Measurements from ENCODE around the gene SMNDC1. TPM values are rescaled to one million over a fixed set of nuclear protein-coding genes. Genes with fewer than 3 reads are reported as not detected.
"Not testable (repeated sequence)": the region's sequence is repeated elsewhere in the genome, so short reads cannot be mapped to it uniquely, and the experiment has no call there.

SMNDC1 gene
- polyA plus RNA-seq (2014; cell fraction: cytosol; rRNA removed) = 9.5 and 10.3 TPM in 2 replicates
- 16.1 and 25.1 TPM in 2 replicates for polyA plus RNA-seq (2014; cell fraction: nucleus; rRNA removed)

DNA sequence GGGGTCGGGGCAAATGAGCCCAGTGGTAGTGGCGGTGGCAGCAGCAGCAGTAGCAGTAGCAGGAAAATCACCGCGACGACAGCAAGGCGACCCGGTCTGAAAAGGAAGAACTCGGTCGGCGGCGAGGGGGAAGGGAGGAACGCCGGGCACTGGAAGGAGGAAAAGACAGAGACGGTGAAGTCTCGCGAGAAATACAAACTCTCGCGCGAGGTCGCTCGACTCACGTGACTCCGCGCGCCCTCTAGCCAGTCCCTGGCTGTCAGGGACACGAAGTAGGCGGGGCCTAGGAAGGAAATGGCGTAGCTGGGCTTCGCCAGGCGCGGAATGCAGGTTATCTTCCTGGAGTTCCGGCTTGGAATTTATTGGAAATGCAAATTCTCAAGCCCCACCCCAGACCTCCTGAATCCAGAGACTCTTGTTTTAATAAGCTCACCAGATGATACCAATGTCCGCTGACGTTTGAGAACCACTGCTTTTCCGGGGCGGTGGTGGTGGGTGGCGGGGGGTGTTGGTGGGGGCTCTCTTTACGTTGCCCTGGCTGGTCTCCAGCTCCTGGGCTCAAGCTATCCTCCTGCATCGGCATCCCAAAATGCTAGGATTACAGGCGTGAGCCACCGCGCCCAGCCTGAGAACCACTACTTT lies at the start of gene SMNDC1:
SMNDC1 (minus strand) TSS at position 141 of the 642 bp plus-strand sequence. CDS start 1,333 bp downstream, outside the sequence.
- peak; percentile 98 for DNase-seq (ENCODE audit: low spot score)

DNA sequence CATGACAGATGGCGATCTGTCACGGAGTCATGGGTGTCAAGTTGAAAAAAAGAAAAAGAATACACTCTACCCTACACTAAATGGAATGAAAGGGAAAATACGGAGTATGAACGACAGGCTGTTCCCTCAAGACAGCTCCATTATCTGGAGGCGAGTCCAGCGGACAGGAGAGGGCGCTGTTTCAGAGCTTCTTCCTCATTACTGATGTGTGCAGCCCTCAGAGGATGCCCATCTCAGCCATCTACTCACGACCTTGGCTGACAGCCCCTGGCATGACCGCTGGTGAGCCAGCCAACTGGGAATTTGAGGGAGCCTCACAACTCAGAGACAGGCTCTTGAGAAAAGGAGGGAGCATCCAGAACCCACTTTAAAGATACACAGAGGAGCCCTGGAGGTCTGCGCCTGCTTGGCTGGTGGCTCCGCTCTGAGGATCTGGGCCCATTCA lies 49.6 kb upstream of the SMNDC1 start:
- DNase-seq (ENCODE audit: low spot score) = peak; percentile 28

DNA sequence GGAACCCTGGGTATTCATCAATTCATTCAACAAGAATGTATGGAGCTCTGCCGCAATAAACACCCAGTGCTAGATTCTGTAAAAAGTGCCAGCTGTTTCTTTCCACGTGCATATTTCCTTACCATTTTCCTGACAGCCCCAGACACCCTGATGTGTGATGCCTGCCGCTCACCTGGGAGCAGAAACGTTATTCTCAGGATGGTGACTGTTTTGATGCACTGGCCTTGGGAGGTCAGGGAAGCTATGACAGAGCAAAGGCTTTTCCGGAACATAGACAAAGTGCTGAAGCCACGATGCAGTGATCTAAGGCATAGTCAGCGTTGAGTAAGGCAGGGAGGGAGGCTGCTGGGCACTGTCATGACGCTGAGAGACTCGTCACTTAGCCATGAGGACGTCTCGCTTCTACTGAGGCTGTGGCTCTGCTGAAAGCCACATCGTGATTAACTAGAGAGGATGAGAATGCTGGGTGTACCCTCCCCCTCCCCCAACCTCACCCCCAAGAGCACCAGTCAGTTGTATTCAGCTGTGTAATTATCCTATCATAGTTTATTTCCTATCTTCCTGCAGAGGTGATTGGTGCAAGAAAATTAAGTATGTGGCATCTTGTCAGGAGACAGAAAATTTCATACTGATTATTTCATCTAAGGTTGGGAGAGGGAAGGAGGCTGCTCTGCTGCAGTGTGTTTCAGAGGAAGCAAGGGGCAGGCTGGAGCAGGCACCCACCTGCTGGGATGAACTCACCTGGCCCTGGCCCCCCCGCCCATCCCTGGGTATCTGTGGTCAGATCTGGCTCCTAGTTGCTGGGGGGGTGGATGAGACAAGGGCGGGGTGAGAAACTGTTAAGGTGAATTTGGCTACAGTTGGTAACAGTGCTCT lies 48.8 kb upstream of the SMNDC1 start:
- no peak for DNase-seq (ENCODE audit: low spot score)

DNA sequence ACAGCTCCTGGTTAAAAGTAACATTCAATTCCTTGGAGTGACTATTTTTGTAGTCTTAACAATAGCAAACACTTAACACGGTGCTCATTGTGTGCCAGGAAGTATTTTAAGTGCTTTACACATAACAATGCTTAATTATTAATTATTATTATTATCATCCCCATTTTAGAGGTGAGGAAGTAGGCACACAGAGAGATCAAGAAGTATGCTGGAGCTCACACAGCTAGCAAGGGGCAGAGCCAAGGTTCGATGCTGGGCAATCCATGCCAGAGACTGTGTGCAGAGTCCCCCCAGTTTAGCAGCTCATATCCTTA lies 48.2 kb upstream of the SMNDC1 start:
- DNase-seq (ENCODE audit: low spot score) = no peak

DNA sequence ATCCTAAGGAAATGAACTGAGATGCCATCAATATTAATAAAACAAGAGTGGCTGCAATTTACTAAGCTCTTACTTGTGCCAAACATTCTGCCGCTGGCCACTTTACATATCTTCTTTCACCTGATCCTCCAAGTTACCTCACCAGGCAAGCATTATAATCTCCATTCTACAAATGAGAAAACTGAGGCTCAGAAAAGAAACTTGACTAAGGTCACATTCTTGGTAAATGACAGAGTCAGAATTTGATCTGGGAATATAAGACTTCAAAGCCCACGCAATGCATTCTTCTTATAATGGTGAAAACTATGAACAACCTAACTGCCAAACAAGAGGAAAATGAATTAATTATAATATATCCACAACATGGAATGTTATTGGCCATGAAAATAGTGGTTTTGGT lies 46.1 kb upstream of the SMNDC1 start:
- no peak for DNase-seq (ENCODE audit: low spot score)

DNA sequence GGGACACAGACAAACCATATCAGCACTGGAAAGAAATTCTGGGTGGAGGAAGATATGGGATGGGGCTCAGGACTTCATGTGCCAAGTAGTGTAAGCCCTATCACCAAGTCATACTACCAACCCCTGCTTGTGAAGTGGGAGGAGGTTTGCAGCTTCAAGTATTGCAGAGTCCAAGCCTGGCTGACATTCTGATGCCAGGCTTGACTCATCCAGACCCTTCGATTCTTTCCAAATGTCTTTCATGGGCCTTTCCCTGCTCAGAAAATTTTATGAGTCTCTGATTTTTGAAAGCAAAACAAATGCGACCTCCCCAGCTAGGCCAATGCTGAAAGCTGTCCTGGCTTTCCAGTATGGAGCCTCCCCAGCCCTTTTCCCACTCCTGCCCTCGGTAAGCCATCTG lies 45.1 kb upstream of the SMNDC1 start:
- DNase-seq (ENCODE audit: low spot score) = no peak

DNA sequence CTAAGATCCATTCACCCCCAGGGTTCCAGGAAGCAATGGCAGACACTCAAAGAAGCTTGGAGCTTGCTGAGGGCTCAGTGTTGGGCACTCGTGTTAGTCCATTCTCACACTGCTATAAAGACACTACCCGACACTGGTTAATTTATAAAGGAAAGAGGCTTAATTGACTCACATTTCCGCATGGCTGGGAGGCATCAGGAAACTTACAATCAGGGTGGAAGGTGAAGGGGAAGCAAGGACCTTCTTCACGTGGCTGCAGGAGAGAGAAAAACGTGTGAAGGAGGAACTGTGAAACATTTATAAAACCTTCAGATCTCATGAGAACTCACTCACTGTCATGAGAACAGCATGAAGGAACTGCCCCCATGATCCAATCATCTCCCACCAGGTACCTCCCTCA lies 44.7 kb upstream of the SMNDC1 start:
- DNase-seq (ENCODE audit: low spot score) = no peak

DNA sequence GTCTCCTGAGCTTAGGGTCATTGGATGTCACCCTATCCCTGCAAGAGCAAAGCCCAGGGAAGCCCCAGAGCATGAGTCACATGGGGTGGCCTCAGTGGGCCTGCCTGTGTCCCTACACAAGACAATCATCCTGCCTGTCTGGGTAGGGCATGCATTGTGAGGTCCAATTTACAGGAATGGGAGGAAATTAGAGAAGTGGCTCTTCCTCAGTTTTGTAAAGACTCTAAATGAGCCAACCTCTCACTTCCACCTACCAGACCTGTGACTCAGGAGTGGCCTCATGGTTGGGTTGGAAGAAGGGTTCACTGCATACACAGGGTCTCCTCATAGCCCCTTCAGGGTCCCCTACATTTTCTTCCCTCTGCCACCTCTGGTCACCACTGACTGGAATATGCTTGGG lies 43.6 kb upstream of the SMNDC1 start:
- DNase-seq (ENCODE audit: low spot score) = no peak

DNA sequence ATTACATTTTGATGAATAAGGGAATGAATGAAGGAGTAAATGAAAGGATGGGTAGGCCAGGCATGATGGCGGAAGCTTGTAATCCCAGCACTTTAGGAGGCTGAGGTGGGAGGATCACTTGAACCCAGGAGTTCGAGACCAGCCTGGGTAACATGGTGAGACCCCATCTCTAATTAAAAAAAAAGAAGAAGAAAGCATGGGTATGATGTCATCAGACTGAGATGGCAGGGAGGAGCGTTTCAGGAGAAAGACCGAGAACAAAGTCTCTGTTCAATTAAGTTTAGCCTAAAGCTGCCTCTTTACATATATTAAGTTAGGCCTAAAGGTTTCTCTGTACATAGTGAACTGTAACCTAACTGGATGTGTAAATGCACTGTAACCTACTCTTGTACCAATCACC lies 42.2 kb upstream of the SMNDC1 start:
- DNase-seq (ENCODE audit: low spot score) = no peak

DNA sequence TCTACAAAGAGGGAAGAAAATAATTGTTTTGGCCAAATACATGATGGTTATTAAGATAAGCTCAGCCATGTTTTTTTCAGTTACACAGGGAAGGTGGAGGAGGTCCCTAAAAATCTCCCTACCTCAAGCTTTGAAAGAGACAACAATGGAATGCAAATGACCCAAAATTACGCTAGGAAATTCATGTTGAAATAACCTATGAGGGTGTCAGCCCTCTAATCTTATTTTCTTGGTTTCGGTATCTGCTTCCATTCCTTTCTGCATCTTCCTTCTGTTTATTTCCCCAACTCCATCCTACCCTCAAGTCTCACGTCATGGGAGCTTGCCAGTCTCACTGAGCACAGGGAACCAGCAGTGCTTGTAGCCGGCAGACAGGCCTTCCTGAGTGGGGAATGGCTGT lies 40.6 kb upstream of the SMNDC1 start:
- no peak for DNase-seq (ENCODE audit: low spot score)

DNA sequence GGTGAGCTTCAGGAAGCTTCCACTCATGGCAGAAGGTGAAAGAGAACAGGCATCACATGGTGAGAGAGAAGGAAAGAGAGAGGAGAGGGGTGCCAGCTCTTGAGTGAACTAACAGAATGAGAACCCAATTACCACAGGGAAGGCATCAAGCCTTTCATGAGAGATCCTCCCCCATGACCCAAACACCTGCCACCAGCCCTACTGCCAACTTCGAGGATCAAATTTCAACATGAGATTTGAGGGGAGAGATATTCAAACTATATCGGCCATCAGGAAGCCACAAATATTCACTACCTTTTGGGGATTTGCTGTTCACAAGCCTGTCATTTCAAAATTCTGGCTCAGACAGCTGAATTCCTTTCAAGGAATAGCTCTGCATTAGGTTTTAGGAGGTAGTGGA lies 39.9 kb upstream of the SMNDC1 start:
- DNase-seq (ENCODE audit: low spot score) = no peak

DNA sequence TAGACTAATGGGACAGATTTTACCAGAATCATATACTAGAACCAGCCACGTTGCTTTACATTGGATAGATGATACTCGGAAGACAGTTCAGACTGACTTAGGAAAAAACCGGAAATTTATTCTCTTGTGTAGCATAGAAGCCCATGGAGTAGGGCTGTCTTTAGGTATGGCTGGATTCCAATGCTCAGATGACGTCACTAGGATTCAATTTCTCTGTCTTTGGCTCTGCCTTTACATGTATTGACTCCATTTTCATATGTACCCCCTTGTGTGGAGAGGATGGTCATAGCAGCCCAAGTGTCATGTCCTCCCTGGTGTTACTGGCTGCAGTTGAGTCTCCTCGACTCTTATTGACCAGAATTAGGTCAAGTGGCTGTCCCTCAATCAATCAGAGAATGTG lies 39.2 kb upstream of the SMNDC1 start:
- no peak for DNase-seq (ENCODE audit: low spot score)

DNA sequence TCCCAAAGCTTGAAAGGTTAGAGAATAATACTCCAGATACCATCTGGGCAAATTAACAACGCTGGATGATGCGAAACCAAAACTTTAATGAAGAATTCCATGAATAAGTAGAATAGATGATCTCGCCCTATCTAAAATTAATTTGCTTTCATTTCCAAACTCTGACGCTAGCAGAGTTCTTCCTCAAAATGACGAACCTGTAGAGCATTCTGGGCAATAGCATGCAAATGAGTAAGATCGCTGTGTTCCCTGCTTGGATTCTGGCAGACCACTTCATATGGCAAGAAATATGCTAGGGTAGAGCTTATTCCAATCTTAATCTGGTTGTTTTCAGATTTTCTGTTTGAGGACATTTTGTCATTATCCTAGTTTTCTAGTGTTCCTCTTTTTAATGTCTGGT lies 36.1 kb upstream of the SMNDC1 start:
- no peak for DNase-seq (ENCODE audit: low spot score)

DNA sequence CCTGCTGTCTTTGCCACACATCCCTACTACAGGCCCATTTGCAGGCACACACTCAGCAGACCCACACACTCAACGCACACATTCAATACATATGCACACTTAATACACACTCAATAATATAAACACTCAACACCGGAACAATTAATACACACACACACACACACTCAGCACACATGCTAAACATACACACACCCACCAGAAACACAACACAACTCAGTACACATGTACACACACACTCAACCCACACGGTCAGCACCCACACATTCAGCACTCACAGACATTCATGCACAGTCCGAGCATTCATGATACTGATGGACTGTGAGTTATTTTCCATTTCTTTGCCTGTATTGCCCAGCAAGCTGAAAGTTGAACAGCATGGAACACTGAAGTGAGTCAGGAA lies 35.4 kb upstream of the SMNDC1 start:
- no peak for DNase-seq (ENCODE audit: low spot score)

DNA sequence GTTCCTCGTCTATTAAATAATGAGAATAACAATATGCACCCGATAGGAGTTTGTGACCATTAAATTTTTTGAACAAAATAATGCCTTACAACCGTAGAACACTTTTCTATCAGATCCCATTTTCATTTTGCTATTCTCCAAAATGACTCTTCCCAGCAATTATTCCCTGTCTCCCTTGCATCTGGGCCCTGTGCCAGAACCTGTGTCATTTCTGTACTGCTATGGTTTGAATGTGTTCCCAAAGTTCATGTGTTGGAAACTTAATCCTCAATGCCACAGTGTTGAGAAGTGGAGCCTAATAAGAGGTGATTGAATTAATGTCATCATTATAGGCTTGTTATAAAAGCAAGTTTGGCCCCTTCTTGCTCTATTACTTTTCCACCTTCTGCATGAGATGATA lies 33.2 kb upstream of the SMNDC1 start:
- DNase-seq (ENCODE audit: low spot score) = no peak

DNA sequence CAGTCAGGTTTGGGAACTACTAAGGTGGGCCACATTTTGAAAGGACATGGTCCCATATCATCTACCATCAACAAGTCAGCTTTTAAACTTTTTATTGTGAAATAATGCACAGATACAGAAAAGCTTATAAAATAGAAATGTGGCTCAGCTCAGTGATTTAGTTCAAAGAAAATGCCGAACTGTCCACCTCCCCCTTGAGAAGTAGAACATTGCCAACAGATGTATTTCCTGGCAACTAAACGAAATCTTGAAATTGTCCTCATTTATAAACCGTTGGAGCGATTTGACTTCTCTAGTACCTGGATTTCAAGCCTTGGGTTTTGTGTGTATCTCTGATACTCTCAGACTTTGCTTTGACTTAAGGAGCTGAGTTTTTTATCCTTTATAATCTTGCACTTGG lies 32.7 kb upstream of the SMNDC1 start:
- no peak for DNase-seq (ENCODE audit: low spot score)

DNA sequence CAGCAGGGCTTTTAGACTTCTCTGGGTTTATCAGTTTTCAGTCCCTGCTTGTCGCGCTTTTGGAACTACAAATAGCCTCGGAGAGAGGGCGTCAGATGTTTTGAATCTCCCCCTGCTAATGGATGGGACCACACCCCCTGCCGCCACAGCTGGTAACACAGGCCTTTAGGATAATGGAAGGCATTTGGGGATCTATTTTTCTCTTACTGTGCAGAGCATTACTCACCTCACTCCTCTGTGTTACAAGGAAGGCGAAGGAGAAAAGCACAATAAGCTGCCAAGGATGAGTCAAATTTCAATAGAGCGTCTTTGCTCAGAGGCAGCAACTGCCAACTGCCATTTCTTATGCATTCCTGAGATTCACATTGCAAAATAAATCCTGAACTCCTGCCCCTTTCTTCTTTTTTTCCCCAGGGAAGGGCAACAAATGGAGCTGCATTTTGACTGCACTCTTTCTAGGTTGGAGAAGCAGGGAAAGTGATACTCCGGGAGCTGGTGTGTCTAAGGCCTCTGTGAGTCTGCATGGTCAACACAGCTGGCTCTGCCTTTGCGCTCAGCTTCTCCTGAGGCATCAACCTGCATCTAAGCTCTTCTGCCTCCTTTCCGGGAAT lies 31.5 kb upstream of the SMNDC1 start:
- no peak for DNase-seq (ENCODE audit: low spot score)

DNA sequence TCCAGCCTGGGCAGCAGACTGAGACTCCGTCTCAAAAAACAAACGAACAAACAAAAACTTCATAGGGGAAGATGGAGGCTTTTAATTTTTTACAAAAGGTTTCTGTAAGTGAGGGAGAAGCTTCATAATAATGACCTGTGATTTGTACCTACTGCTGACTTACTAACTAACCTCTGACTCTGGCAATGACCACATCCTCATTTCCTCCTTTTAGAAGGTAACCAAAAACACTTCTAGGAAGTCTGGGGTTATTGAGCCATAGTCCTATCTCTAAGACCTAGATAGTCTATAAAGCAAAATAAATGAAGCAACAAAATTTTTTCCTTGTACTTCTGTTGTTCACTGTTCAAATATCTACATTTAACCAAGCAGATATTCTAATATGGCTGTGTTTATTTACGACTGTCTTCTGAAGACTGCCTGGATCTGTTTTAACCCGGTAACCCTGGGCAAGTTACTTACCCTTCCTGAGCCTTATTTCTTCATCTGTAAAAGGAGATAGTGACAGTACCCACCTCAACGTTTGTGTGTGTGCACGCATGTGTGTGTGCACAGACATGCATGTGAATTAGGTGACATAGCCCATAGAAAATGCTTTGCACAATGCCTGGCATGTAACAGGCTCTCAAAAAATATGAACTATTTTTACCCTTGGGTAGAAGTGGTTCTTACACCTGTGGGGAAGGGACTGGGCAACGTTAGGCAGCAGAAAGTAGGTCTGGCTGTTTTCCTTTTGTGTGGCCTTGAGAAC lies 30.8 kb upstream of the SMNDC1 start:
- no peak for DNase-seq (ENCODE audit: low spot score)

DNA sequence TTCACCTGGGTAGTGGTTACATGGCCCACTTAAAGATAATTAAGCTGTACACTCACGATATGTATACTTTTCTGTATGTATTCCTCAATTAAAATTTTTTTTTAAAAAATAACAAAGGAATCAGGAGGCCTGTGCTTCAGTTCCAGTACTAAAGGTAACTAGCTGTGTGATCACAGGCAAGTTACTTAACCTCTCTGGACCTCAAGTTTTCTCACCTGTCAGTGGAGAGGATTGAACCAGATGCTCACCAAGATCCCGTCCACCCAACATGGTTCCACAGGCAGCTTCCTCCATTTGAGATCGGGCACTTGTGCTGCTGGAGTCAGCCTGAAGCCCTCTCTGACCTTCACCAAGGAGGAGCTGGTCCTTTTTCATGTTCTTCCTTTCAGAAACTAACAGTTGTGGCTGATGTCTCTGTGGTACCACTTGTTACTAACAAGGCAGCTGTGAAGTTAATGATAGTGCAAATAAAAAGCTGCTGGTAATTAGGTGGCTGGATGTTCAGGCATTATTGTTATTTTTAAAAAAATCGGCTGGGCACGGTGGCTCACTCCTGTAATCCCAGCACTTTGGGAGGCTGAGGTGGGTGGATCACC lies 29.4 kb upstream of the SMNDC1 start:
- DNase-seq (ENCODE audit: low spot score) = no peak

DNA sequence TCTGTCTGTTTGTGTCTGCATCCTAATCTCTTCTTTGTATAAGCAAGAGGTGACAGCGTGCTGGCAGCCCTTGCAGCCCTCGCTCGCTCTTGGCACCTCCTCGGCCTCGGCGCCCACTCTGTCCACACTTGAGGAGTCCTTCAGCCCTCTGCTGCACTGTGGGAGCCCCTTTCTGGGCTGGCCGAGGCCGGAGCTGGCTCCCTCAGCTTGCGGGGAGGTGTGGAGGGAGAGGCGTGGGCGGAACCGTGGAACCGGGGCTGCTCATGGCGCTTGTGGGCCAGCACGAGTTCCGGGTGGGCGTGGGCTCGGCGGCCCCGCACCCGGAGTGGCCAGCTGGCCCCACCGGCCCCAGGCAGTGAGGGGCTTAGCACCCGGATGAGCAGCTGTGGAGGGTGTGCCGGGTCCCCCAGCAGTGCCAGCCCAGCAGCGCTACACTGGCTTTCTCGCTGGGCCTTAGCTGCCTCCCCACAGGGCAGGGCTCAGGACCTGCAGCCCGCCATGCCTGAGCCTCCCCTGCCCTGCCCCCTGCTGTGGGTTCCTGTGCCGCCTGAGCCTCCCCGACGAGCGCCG lies 26.6 kb upstream of the SMNDC1 start:
- DNase-seq (ENCODE audit: low spot score) = not testable (repeated sequence)

DNA sequence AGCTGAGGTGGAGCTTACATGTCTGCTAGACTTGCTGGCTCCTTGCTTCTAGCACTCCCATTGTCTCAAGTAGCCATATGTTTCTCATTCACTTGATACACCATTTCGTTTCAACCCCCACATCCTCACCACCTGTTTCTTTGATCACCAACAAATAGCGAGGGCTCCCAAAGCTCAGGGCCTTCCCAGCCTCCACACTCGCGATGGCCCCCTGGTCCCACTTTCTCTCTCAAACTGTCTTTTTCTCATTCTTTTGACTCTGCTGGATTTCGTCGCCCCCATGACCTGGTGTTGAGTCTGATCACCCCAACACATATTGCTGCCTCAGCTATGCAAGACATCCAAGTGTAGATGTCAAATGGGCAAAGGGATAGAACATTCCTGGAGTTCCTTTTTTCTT lies 26.0 kb upstream of the SMNDC1 start:
- DNase-seq (ENCODE audit: low spot score) = no peak
